GM21381 (cell line): ENCODE results near the gene MPZL1.

Experiments
- ATAC-seq: cut with Tn5 transposase; IDR thresholded peaks from one replicate; pipeline ENCODE4 v1.9.1; 2021; ENCODE audit warnings: mild to moderate bottlenecking, moderate library complexity; ENCODE audit not compliant: unreplicated experiment

MPZL1 gene

GRCh38 chr1:167721617-167722151, at the start of gene MPZL1:
TSS of gene MPZL1 (plus strand) at chr1:167721982. CDS start at chr1:167722152, 170 bp downstream.
- ATAC-seq, result peak; percentile 83

- no peak for ATAC-seq
Measured at GRCh38 chr1:167672831-167673230, 49.0 kb upstream of the MPZL1 start.

GRCh38 chr1:167673265-167673664, 48.5 kb upstream of the MPZL1 start:
- ATAC-seq, result no peak

- ATAC-seq, result no peak
Measured at GRCh38 chr1:167674156-167674555, 47.6 kb upstream of the MPZL1 start.

GRCh38 chr1:167675440-167675839, 46.3 kb upstream of the MPZL1 start:
- ATAC-seq, result no peak

- peak; percentile 41 for ATAC-seq
Measured at GRCh38 chr1:167676205-167676915, 45.4 kb upstream of the MPZL1 start.

- ATAC-seq, result peak; percentile 28
Measured at GRCh38 chr1:167676916-167677848, 44.6 kb upstream of the MPZL1 start.

- ATAC-seq, result no peak
Measured at GRCh38 chr1:167678422-167678821, 43.4 kb upstream of the MPZL1 start.

GRCh38 chr1:167678838-167679237, 42.9 kb upstream of the MPZL1 start:
- no peak for ATAC-seq

- ATAC-seq, result no peak
Measured at GRCh38 chr1:167679714-167680113, 42.1 kb upstream of the MPZL1 start.

GRCh38 chr1:167681024-167681423, 40.8 kb upstream of the MPZL1 start:
- ATAC-seq, result no peak

GRCh38 chr1:167681451-167682098, 40.2 kb upstream of the MPZL1 start:
- no peak for ATAC-seq

- ATAC-seq, result no peak
Measured at GRCh38 chr1:167683226-167683625, 38.6 kb upstream of the MPZL1 start.

GRCh38 chr1:167683641-167684502, 37.9 kb upstream of the MPZL1 start:
- no peak for ATAC-seq

- ATAC-seq, result no peak
Measured at GRCh38 chr1:167685844-167686243, 35.9 kb upstream of the MPZL1 start.

- peak; percentile 57 for ATAC-seq
Measured at GRCh38 chr1:167687919-167688519, 33.8 kb upstream of the MPZL1 start.

- no peak for ATAC-seq
Measured at GRCh38 chr1:167689567-167689920, 32.2 kb upstream of the MPZL1 start.

- ATAC-seq, result no peak
Measured at GRCh38 chr1:167690053-167690452, 31.7 kb upstream of the MPZL1 start.

GRCh38 chr1:167693425-167694045, 28.2 kb upstream of the MPZL1 start:
- ATAC-seq, result no peak
